Sigmoid colon (tissue), 7 donors: ENCODE results near the gene IKZF1. TPM values are rescaled to one million over a fixed set of nuclear protein-coding genes. Genes with fewer than 3 reads are reported as not detected.

Experiments
- DNase-seq: peaks from one replicate; pipeline ENCODE4 v3.0.0-alpha.2; 2019
- H3K27ac ChIP-seq, 4 donors: fragments of 200-600 bp; sonication (generic); one replicate each; pipeline ENCODE4 v1.5.1; 2016 to 2019; ENCODE audit warnings: mild to moderate bottlenecking in 1 of 4
- H3K27me3 ChIP-seq, 3 donors: fragments of 200-600 bp; sonication (generic); one replicate each; pipeline ENCODE4 v1.5.1; 2019; ENCODE audit warnings: mild to moderate bottlenecking in 1 of 3
- H3K36me3 ChIP-seq, 4 donors: fragments of 200-600 bp; sonication (generic); one replicate each; pipeline ENCODE4 v1.5.1; 2016 to 2019
- H3K4me1 ChIP-seq, 4 donors: fragments of 200-600 bp; sonication (generic); one replicate each; pipeline ENCODE4 v1.5.1; 2017 to 2019
- H3K4me3 ChIP-seq, 4 donors: fragments of 200-600 bp; sonication (generic); one replicate each; pipeline ENCODE4 v1.5.1; 2017 to 2019; ENCODE audit warnings: mild to moderate bottlenecking in 2 of 4, moderate library complexity in 1 of 4
- H3K9me3 ChIP-seq, 4 donors: fragments of 200-600 bp in 3 of 4; sonication (generic) in 3 of 4; one replicate each; pipeline versions ENCODE4 v1.5.1 to v1.6.1; 2013 to 2019
- CTCF ChIP-seq, 4 experiments: fragments of 450-650 bp in 3 of 4; fragments of 200-600 bp in 1 of 4; IDR thresholded peaks; one replicate each; pipeline ENCODE4 v1.5.1; 2016 to 2019; ENCODE audit warnings: antibody characterized with exemption in 4 of 4, mild to moderate bottlenecking in 3 of 4, moderate library complexity in 2 of 4
- EP300 ChIP-seq, 4 donors: sonication (generic); formaldehyde crosslinking; IDR thresholded peaks; one replicate each; pipeline ENCODE4 v1.6.1; 2017; ENCODE audit warnings: antibody characterized with exemption in 4 of 4
- POLR2A ChIP-seq, 2 donors: fragments of 450-650 bp; IDR thresholded peaks; one replicate each; pipeline ENCODE4 v1.6.1; 2016; ENCODE audit warnings: antibody characterized with exemption in 2 of 2, mild to moderate bottlenecking in 2 of 2, moderate library complexity in 2 of 2
- POLR2AphosphoS5 ChIP-seq, 4 donors: sonication (generic); formaldehyde crosslinking; IDR thresholded peaks; one replicate each; pipeline ENCODE4 v1.6.1; 2017; ENCODE audit warnings: antibody characterized with exemption in 4 of 4
- WGBS, 2 donors: extraction: QIAGEN DNeasy Blood & Tissue Kit; methylation state at CpG; one replicate each; pipeline ENCODE4 v1.1.7; 2013; 5-methylcytosine and 5-hydroxymethylcytosine counted together
- intact Hi-C: fragments of 100-400 bp; cut with DNase I; formaldehyde crosslinking; loops from one replicate; pipeline ENCODE4 v1.15.1; 2023
- polyA plus RNA-seq, 3 donors: library from polyadenylated mRNA; stranded (reverse); fragments of 200-250 nt; gene quantifications; one replicate each; pipeline ENCODE4 v1.2.3, GENCODE V29; 2013
- total RNA-seq, 4 donors: library from RNA; depleted of rRNA; stranded (reverse); fragments of >200 nt; gene quantifications; one replicate each; pipeline ENCODE4 v1.1.0, GENCODE V29; 2016
- donor health status: healthy with polysubstance abuse.
- donor health status: Bipolar disorder and iron deficiency.
- donor health status: healthy.

The IKZF1 gene
- total and polyA plus RNA-seq, 7 donors: 1.8 to 29.9 (median 6.4) TPM

- intact Hi-C loops: no loop called here
- H3K27me3 ChIP-seq: no peaks in the 10 kb centered on the region
- DNase-seq: no peak
- H3K4me3 ChIP-seq: no peak overlapping the region
- H3K4me1 ChIP-seq: no peaks in the 10 kb centered on the region
- 88 to 92% methylated on average over 6 of the region's 6 CpGs for WGBS, 2 donors
- no peaks in the 10 kb centered on the region for H3K9me3 ChIP-seq
- no peak for TF ChIP-seq POLR2AphosphoS5 (IDR thresholded peaks at IDR 0.05)
- TF ChIP-seq EP300 (IDR thresholded peaks at IDR 0.05): no peak
- TF ChIP-seq CTCF (IDR thresholded peaks at IDR 0.05): no peak
- no peak for TF ChIP-seq POLR2A (IDR thresholded peaks at IDR 0.05)
- H3K27ac ChIP-seq: no peak overlapping the region
- H3K36me3 ChIP-seq: no peaks in the 10 kb centered on the region
These were observed 118.3 kb downstream of the IKZF1 start for GRCh38 chr7:50422858-50423257.

- Histone ChIP-seq H3K36me3 (no peaks in the 10 kb centered on the region), H3K27ac (no peak overlapping the region), H3K4me3 (no peak overlapping the region), H3K4me1 (no peaks in the 10 kb centered on the region), H3K27me3 (no peaks in the 10 kb centered on the region), H3K9me3 (no peaks in the 10 kb centered on the region)
- no peak for DNase-seq
- intact Hi-C loops: no loop called here
- no peak for TF ChIP-seq CTCF (IDR thresholded peaks at IDR 0.05)
- TF ChIP-seq POLR2A (IDR thresholded peaks at IDR 0.05): no peak
- no peak for TF ChIP-seq POLR2AphosphoS5 (IDR thresholded peaks at IDR 0.05)
- no peak for TF ChIP-seq EP300 (IDR thresholded peaks at IDR 0.05)
- WGBS, 2 donors: 65 to 79% methylated on average over 4 of the region's 4 CpGs
These were observed 119.3 kb downstream of the IKZF1 start for GRCh38 chr7:50423860-50424259.

GRCh38 chr7:50425318-50425717 lies 120.8 kb downstream of the IKZF1 start:
- Histone ChIP-seq H3K36me3 (no peaks in the 10 kb centered on the region), H3K4me3 (no peak overlapping the region), H3K4me1 (no peaks in the 10 kb centered on the region), H3K9me3 (no peaks in the 10 kb centered on the region), H3K27me3 (no peaks in the 10 kb centered on the region), H3K27ac (no peak overlapping the region)
- DNase-seq: no peak
- 91% methylated on average over 6 of the region's 6 CpGs for WGBS, 2 donors
- intact Hi-C loops: no loop called here
- no peak for TF ChIP-seq POLR2A (IDR thresholded peaks at IDR 0.05)
- no peak for TF ChIP-seq POLR2AphosphoS5 (IDR thresholded peaks at IDR 0.05)
- no peak for TF ChIP-seq EP300 (IDR thresholded peaks at IDR 0.05)
- TF ChIP-seq CTCF (IDR thresholded peaks at IDR 0.05): no peak

- 75 to 88% methylated on average over 5 of the region's 5 CpGs for WGBS, 2 donors
- TF ChIP-seq POLR2A (IDR thresholded peaks at IDR 0.05) (no peak), POLR2AphosphoS5 (IDR thresholded peaks at IDR 0.05) (no peak), CTCF (IDR thresholded peaks at IDR 0.05) (no peak), EP300 (IDR thresholded peaks at IDR 0.05) (no peak)
These were observed 121.9 kb downstream of the IKZF1 start for GRCh38 chr7:50426280-50427045.

GRCh38 chr7:50427518-50427917 lies 123.0 kb downstream of the IKZF1 start:
- no peaks in the 10 kb centered on the region for H3K27me3 ChIP-seq
- no peaks in the 10 kb centered on the region for H3K36me3 ChIP-seq
- no peaks in the 10 kb centered on the region for H3K4me1 ChIP-seq
- H3K27ac ChIP-seq: no peak overlapping the region
- no peak for TF ChIP-seq POLR2AphosphoS5 (IDR thresholded peaks at IDR 0.05)
- WGBS, 2 donors: 64 to 90% methylated on average over 2 of the region's 2 CpGs
- no peaks in the 10 kb centered on the region for H3K9me3 ChIP-seq
- DNase-seq: no peak
- intact Hi-C loops: no loop called here
- H3K4me3 ChIP-seq: no peak overlapping the region

More at GRCh38 chr7:50426280-50427045, 121.9 kb downstream of the IKZF1 start:
- Histone ChIP-seq H3K27ac (no peak overlapping the region), H3K4me1 (no peaks in the 10 kb centered on the region), H3K4me3 (no peak overlapping the region), H3K27me3 (no peaks in the 10 kb centered on the region), H3K36me3 (no peaks in the 10 kb centered on the region), H3K9me3 (no peaks in the 10 kb centered on the region)
- no peak for DNase-seq
- intact Hi-C loops: no loop called here
